Prostate gland (tissue), 2 donors: Measurements from ENCODE around the gene GPX4. TPM values are rescaled to one million over a fixed set of nuclear protein-coding genes. Genes with fewer than 3 reads are reported as not detected.

Experiments
- DNase-seq: peaks from one replicate; pipeline ENCODE4 v3.0.0-alpha.2; 2019; ENCODE audit warnings: low spot score
- H3K27ac ChIP-seq, 2 donors: fragments of 200-600 bp; sonication (generic); 2 replicates each; pipeline ENCODE4 v1.5.1; 2017 to 2019
- H3K27me3 ChIP-seq: fragments of 200-600 bp; sonication (generic); replicated peaks from 2 replicates; pipeline ENCODE4 v1.5.1; 2019; ENCODE audit not compliant: insufficient read depth
- H3K36me3 ChIP-seq, 2 donors: fragments of 200-600 bp; sonication (generic); 1 replicate in 1 of 2; 2 replicates in 1 of 2; pipeline versions ENCODE4 v1.5.1 to v1.8.1; 2017 to 2019
- H3K4me1 ChIP-seq: fragments of 200-600 bp; sonication (generic); replicated peaks from 2 replicates; pipeline ENCODE4 v1.5.1; 2019
- H3K4me3 ChIP-seq, 2 donors: fragments of 200-600 bp; sonication (generic); 2 replicates each; pipeline ENCODE4 v1.5.1; 2017 to 2019
- H3K9me3 ChIP-seq: fragments of 200-600 bp; sonication (generic); 2 replicates; pipeline ENCODE4 v1.5.1; 2017
- CTCF ChIP-seq, 4 experiments: fragments of 200-600 bp in 2 of 4; fragments of 450-650 bp in 2 of 4; sonication (generic) in 2 of 4; IDR thresholded peaks; 1 replicate in 3 of 4; 2 replicates in 1 of 4; pipeline ENCODE4 v1.5.1; 2016 to 2019; ENCODE audit warnings: antibody characterized with exemption in 4 of 4, mild to moderate bottlenecking in 2 of 4, moderate library complexity in 2 of 4
- POLR2A ChIP-seq: fragments of 450-650 bp; IDR thresholded peaks from one replicate; pipeline ENCODE4 v1.6.1; 2016; ENCODE audit warnings: antibody characterized with exemption, mild to moderate bottlenecking
- POLR2AphosphoS5 ChIP-seq: sonication (generic); formaldehyde crosslinking; IDR thresholded peaks from one replicate; pipeline ENCODE4 v1.6.1; 2017; ENCODE audit warnings: antibody characterized with exemption
- WGBS: methylation state at CpG from one replicate; pipeline ENCODE4 v1.1.5; 2018; 5-methylcytosine and 5-hydroxymethylcytosine counted together
- intact Hi-C: fragments of 100-400 bp; cut with DNase I; formaldehyde crosslinking; loops from one replicate; pipeline ENCODE4 v1.14.2; 2022
- total RNA-seq, 2 donors: library from RNA; depleted of rRNA; stranded (reverse); fragments of >200 nt; gene quantifications; one replicate each; pipeline ENCODE4 v1.1.0, GENCODE V29; 2016

The GPX4 gene
- total RNA-seq, 2 donors from 2014 or later = 577 to 627 TPM

DNA sequence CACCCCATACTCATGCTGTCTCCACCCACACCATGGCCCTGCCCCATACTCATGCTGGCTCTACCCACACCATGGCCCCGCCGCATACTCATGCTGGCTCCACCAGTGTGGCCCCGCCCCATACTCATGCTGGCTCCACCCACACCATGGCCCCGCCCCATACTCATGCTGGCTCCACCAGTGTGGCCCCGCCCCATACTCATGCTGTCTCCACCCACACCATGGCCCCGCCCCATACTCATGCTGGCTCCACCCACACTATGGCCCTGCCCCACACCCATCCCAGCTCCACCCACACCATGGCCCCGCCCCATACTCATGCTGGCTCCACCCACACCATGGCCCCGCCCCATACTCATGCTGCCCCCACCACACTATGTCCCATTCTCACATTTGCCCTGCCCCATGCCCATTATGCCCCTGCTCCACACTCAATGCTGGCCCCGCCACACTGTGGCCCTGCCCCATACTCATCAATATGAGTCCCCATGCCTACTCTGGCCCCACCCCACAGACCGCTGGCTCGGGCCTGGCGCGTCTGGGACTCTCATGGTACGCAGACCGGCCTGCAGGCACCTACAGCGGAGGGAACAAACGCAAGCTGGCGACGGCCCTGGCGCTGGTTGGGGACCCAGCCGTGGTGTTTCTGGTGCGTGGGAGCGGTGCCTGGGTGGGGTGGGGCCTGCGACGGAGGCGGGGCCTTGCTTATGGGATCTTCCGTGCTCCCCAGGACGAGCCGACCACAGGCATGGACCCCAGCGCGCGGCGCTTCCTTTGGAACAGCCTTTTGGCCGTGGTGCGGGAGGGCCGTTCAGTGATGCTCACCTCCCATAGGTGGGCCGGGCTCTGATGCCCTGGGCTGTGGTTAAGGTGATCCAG, 40.5 kb upstream of the GPX4 start:
- DNase-seq = no peak

GRCh38 chr19:1063909-1064660, 39.7 kb upstream of the GPX4 start:
- intact Hi-C loops = no loop called here
- 85% methylated on average over 37 of the region's 37 CpGs for WGBS

More for the DNA sequence above, 40.5 kb upstream of the GPX4 start:
- H3K9me3 ChIP-seq = no peaks in the 10 kb centered on the region
- no peak overlapping the region for H3K27ac ChIP-seq
- intact Hi-C loops = no loop called here
- H3K4me1 ChIP-seq = peaks cover 6% of the 10 kb centered on the region
- H3K36me3 ChIP-seq = no peaks in the 10 kb centered on the region
- WGBS = 94% methylated on average over 37 of the region's 37 CpGs
- no peak overlapping the region for H3K4me3 ChIP-seq
- H3K27me3 ChIP-seq = peaks cover 2% of the 10 kb centered on the region
- TF ChIP-seq CTCF (IDR thresholded peaks at IDR 0.05) (no peak), POLR2A (no peak), POLR2AphosphoS5 (no peak)

DNA sequence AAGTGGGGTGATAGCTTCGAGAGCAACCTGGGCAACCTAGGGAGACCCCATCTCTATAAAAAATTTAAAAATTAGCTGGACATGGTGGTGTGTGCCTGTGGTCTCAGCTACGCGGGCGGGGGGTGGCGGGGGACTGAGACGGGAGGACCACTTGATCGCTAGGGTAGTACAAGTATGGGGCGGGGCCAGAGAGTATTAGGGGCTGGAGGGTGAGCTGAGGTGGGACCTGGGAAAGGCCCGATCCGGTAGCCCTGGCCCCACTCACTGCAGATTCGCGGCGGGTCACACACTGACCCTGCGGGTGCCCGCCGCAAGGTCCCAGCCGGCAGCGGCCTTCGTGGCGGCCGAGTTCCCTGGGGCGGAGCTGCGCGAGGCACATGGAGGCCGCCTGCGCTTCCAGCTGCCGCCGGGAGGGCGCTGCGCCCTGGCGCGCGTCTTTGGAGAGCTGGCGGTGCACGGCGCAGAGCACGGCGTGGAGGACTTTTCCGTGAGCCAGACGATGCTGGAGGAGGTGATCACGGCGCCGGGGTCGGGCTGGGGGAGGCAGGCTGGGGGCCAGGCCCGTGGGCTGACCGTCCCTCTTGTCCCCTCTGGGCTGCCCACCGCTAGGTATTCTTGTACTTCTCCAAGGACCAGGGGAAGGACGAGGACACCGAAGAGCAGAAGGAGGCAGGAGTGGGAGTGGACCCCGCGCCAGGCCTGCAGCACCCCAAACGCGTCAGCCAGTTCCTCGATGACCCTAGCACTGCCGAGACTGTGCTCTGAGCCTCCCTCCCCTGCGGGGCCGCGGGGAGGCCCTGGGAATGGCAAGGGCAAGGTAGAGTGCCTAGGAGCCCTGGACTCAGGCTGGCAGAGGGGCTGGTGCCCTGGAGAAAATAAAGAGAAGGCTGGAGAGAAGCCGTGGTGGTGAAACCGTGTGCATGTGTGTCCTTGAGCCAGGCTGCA, 38.9 kb upstream of the GPX4 start:
- Histone ChIP-seq H3K36me3 (no peaks in the 10 kb centered on the region), H3K4me1 (peaks cover 6% of the 10 kb centered on the region), H3K27ac (no peak overlapping the region), H3K9me3 (no peaks in the 10 kb centered on the region), H3K4me3 (no peak overlapping the region), H3K27me3 (peaks cover 9% of the 10 kb centered on the region)
- peak; percentile 38 for DNase-seq
- no peak for TF ChIP-seq POLR2A
- peak; percentile 30 for TF ChIP-seq POLR2AphosphoS5
- TF ChIP-seq CTCF (IDR thresholded peaks at IDR 0.05) = peak; percentile 34 to 88 (median 51)
- intact Hi-C loops = no loop called here
- 16% methylated on average over 48 of the region's 60 CpGs for WGBS

More at GRCh38 chr19:1063909-1064660, 39.7 kb upstream of the GPX4 start:
- no peak for TF ChIP-seq POLR2A
- no peak for TF ChIP-seq CTCF (IDR thresholded peaks at IDR 0.05)
- no peak for TF ChIP-seq POLR2AphosphoS5
- Histone ChIP-seq H3K27ac (no peak overlapping the region), H3K4me3 (no peak overlapping the region), H3K36me3 (no peaks in the 10 kb centered on the region), H3K4me1 (peaks cover 6% of the 10 kb centered on the region), H3K27me3 (peaks cover 7% of the 10 kb centered on the region), H3K9me3 (no peaks in the 10 kb centered on the region)
- DNase-seq = no peak

- Histone ChIP-seq H3K27me3 (peaks cover 11% of the 10 kb centered on the region), H3K27ac (no peak overlapping the region), H3K4me3 (no peak overlapping the region), H3K36me3 (no peaks in the 10 kb centered on the region), H3K9me3 (no peaks in the 10 kb centered on the region), H3K4me1 (peaks cover 6% of the 10 kb centered on the region)
- TF ChIP-seq POLR2AphosphoS5 (no peak), POLR2A (no peak), CTCF (IDR thresholded peaks at IDR 0.05) (no peak)
- DNase-seq = no peak
- WGBS = 51% methylated on average over 16 of the region's 17 CpGs
- intact Hi-C loops = no loop called here
Observed at GRCh38 chr19:1065606-1066109, 38.1 kb upstream of the GPX4 start.
